ENCODE measurements around the gene EHMT1.

Gene EHMT1

GRCh38 chr9:137696136-137696925 is 77.5 kb downstream of the EHMT1 start:
- no peak overlapping the region for H3K4me3 Mint-ChIP-seq
- no peaks in the 10 kb centered on the region for H3K27me3 Mint-ChIP-seq
- no peak for DNase-seq
- no peak for ATAC-seq
- H3K27ac Mint-ChIP-seq, result peak overlapping the region in 1 of 2 donors; percentile 48
- H3K4me1 Mint-ChIP-seq, result peaks cover 61% of the 10 kb centered on the region
- peaks cover 0 to 7% of the 10 kb centered on the region in 2 donors for H3K9me3 Mint-ChIP-seq

- ATAC-seq, result no peak
- H3K9me3 Mint-ChIP-seq, result peaks cover 0 to 9% of the 10 kb centered on the region in 2 donors
- no peaks in the 10 kb centered on the region for H3K27me3 Mint-ChIP-seq
- DNase-seq, result no peak
- H3K27ac Mint-ChIP-seq, result no peak overlapping the region
- H3K4me3 Mint-ChIP-seq, result no peak overlapping the region
- H3K4me1 Mint-ChIP-seq, result peaks cover 53% of the 10 kb centered on the region
These were observed 78.4 kb downstream of the EHMT1 start for GRCh38 chr9:137697193-137697592.

- H3K27me3 Mint-ChIP-seq, result no peaks in the 10 kb centered on the region
- H3K9me3 Mint-ChIP-seq, result peaks cover 0 to 15% of the 10 kb centered on the region in 2 donors
- DNase-seq, result no peak
- no peak overlapping the region for H3K4me3 Mint-ChIP-seq
- peaks cover 46% of the 10 kb centered on the region for H3K4me1 Mint-ChIP-seq
- ATAC-seq, result no peak
- peak overlapping the region in 1 of 2 donors; percentile 72 for H3K27ac Mint-ChIP-seq
These were observed 79.0 kb downstream of the EHMT1 start for GRCh38 chr9:137697832-137698231.

GRCh38 chr9:137700911-137701310 is 82.1 kb downstream of the EHMT1 start:
- Mint-ChIP-seq H3K27me3 (no peaks in the 10 kb centered on the region), H3K4me3 (no peak overlapping the region)

GRCh38 chr9:137702615-137703379 is 84.0 kb downstream of the EHMT1 start:
- H3K4me1 Mint-ChIP-seq, result peaks cover 53% of the 10 kb centered on the region
- peaks cover 15 to 39% of the 10 kb centered on the region in 2 donors for H3K9me3 Mint-ChIP-seq
- H3K27me3 Mint-ChIP-seq, result no peaks in the 10 kb centered on the region
- H3K4me3 Mint-ChIP-seq, result no peak overlapping the region
- H3K27ac Mint-ChIP-seq, result no peak overlapping the region
- ATAC-seq (no peak), DNase-seq (no peak)

More at GRCh38 chr9:137700911-137701310, 82.1 kb downstream of the EHMT1 start:
- Mint-ChIP-seq H3K4me1 (peaks cover 49% of the 10 kb centered on the region), H3K27ac (no peak overlapping the region), H3K9me3 (peaks cover 15 to 39% of the 10 kb centered on the region in 2 donors)
- no peak for DNase-seq
- no peak for ATAC-seq

- no peaks in the 10 kb centered on the region for H3K27me3 Mint-ChIP-seq
- DNase-seq (no peak), ATAC-seq (no peak)
- H3K9me3 Mint-ChIP-seq, result peaks cover 15 to 39% of the 10 kb centered on the region in 2 donors
- H3K4me3 Mint-ChIP-seq, result peak overlapping the region in 1 of 2 donors; percentile 19
- H3K4me1 Mint-ChIP-seq, result peaks cover 51% of the 10 kb centered on the region
- H3K27ac Mint-ChIP-seq, result no peak overlapping the region
These were observed 85.2 kb downstream of the EHMT1 start for GRCh38 chr9:137703842-137704508.

- Mint-ChIP-seq H3K27ac (peak overlapping the region in 1 of 2 donors; percentile 15), H3K4me1 (peaks cover 55% of the 10 kb centered on the region), H3K4me3 (peak overlapping the region; percentile 33 to 72), H3K9me3 (peaks cover 15 to 39% of the 10 kb centered on the region in 2 donors), H3K27me3 (no peaks in the 10 kb centered on the region)
- ATAC-seq, result peak; percentile 93
- peak; percentile 24 to 54 for DNase-seq
These were observed 86.6 kb downstream of the EHMT1 start for GRCh38 chr9:137705443-137705863.

- peaks cover 52% of the 10 kb centered on the region for H3K4me1 Mint-ChIP-seq
- no peak for ATAC-seq
- peak overlapping the region; percentile 15 to 42 for H3K27ac Mint-ChIP-seq
These were observed 87.1 kb downstream of the EHMT1 start for GRCh38 chr9:137705906-137706305.

GRCh38 chr9:137707361-137707760 is 88.6 kb downstream of the EHMT1 start:
- peaks cover 65% of the 10 kb centered on the region for H3K4me1 Mint-ChIP-seq
- ATAC-seq (no peak), DNase-seq (no peak)
- no peaks in the 10 kb centered on the region for H3K27me3 Mint-ChIP-seq
- H3K27ac Mint-ChIP-seq, result peak overlapping the region in 1 of 2 donors; percentile 70
- peaks cover 15 to 29% of the 10 kb centered on the region in 2 donors for H3K9me3 Mint-ChIP-seq
- H3K4me3 Mint-ChIP-seq, result no peak overlapping the region

More at GRCh38 chr9:137705906-137706305, 87.1 kb downstream of the EHMT1 start:
- Mint-ChIP-seq H3K4me3 (peak overlapping the region; percentile 33 to 72), H3K9me3 (peaks cover 15 to 34% of the 10 kb centered on the region in 2 donors), H3K27me3 (no peaks in the 10 kb centered on the region)
- no peak for DNase-seq

- no peak overlapping the region for H3K4me3 Mint-ChIP-seq
- peaks cover 8 to 15% of the 10 kb centered on the region in 2 donors for H3K9me3 Mint-ChIP-seq
- H3K4me1 Mint-ChIP-seq, result peaks cover 64% of the 10 kb centered on the region
- H3K27me3 Mint-ChIP-seq, result no peaks in the 10 kb centered on the region
- DNase-seq, result no peak
- H3K27ac Mint-ChIP-seq, result no peak overlapping the region
- no peak for ATAC-seq
These were observed 89.9 kb downstream of the EHMT1 start for GRCh38 chr9:137708590-137709284.

- Mint-ChIP-seq H3K27me3 (no peaks in the 10 kb centered on the region), H3K4me1 (peaks cover 57% of the 10 kb centered on the region), H3K9me3 (peaks cover 4 to 13% of the 10 kb centered on the region in 2 donors), H3K4me3 (no peak overlapping the region), H3K27ac (peak overlapping the region in 1 of 2 donors; percentile 12)
- no peak for ATAC-seq
- no peak for DNase-seq
These were observed 90.8 kb downstream of the EHMT1 start for GRCh38 chr9:137709411-137710101.

GRCh38 chr9:137710704-137711103 is 91.9 kb downstream of the EHMT1 start:
- H3K4me1 Mint-ChIP-seq, result peaks cover 54% of the 10 kb centered on the region
- peaks cover 0 to 13% of the 10 kb centered on the region in 2 donors for H3K9me3 Mint-ChIP-seq
- H3K27ac Mint-ChIP-seq, result no peak overlapping the region
- no peak for DNase-seq
- no peak for ATAC-seq
- no peak overlapping the region for H3K4me3 Mint-ChIP-seq
- H3K27me3 Mint-ChIP-seq, result no peaks in the 10 kb centered on the region

- H3K27ac Mint-ChIP-seq, result no peak overlapping the region
- no peak overlapping the region for H3K4me3 Mint-ChIP-seq
- H3K9me3 Mint-ChIP-seq, result peaks cover 3 to 22% of the 10 kb centered on the region in 2 donors
- peaks cover 46% of the 10 kb centered on the region for H3K4me1 Mint-ChIP-seq
- no peak for ATAC-seq
- no peak for DNase-seq
- no peaks in the 10 kb centered on the region for H3K27me3 Mint-ChIP-seq
These were observed 92.9 kb downstream of the EHMT1 start for GRCh38 chr9:137711678-137712105.

GRCh38 chr9:137715321-137715720 is 96.5 kb downstream of the EHMT1 start:
- no peak overlapping the region for H3K4me3 Mint-ChIP-seq
- peak overlapping the region in 1 of 2 donors; percentile 92 for H3K27ac Mint-ChIP-seq
- DNase-seq (no peak), ATAC-seq (no peak)
- H3K9me3 Mint-ChIP-seq, result peaks cover 10 to 38% of the 10 kb centered on the region in 2 donors
- H3K4me1 Mint-ChIP-seq, result peaks cover 27% of the 10 kb centered on the region
- H3K27me3 Mint-ChIP-seq, result no peaks in the 10 kb centered on the region
